Raji (cell line): ENCODE data around the gene ENTR1.

Source experiments
- POLR2A ChIP-seq: IDR thresholded peaks from 2 replicates; pipeline ENCODE4 v1.6.1; 2011; ENCODE audit warnings: low read depth, low read length, control low read depth; ENCODE audit not compliant: insufficient read depth

The ENTR1 gene

DNA sequence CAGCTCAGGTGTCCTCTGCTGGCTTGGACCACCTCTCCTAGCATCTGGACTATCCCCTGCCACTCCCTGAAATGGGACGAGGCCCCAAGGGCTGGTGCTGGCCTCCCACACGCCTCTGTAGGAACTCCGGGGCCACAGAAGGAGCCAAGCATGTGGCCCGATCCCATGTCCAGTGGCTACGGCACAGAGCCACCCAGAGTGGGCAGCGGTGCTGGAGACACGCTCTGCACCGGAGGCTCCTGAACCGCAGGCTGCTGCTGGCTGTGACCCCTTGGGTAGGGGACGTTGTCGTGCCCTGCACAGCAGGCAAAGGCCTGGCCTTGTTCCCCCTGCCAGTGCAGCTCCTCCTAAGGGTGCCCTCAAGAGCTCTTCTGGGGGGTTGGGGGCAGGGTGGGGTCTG, 30.5 kb downstream of the ENTR1 start:
- TF ChIP-seq POLR2A, result no peak

DNA sequence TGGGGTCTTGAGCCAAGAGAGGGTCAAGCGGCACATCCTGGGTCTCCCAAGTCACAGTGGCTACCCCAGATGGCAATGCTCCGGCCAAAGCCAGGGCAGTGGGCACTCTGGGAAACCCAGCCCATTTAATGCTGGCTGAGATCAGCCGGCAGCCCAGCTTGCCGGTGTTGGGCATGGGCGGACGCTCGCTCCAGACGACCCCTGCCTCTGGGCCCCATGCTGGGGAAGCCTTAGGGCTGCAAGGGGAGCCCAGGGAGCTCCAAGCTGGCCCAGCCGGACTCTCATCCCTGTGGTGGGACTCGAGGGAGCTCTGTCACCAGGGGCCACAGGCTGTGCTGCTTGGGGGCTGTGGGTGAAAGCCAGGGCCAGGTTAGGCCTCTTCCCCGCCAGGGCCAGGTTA, 31.0 kb downstream of the ENTR1 start:
- no peak for TF ChIP-seq POLR2A

- TF ChIP-seq POLR2A, result no peak
These were observed 31.5 kb downstream of the ENTR1 start for GRCh38 chr9:136379003-136379287.

- no peak for TF ChIP-seq POLR2A
These were observed 32.0 kb downstream of the ENTR1 start for GRCh38 chr9:136378170-136379002.

- no peak for TF ChIP-seq POLR2A
These were observed 32.9 kb downstream of the ENTR1 start for GRCh38 chr9:136377341-136378169.

DNA sequence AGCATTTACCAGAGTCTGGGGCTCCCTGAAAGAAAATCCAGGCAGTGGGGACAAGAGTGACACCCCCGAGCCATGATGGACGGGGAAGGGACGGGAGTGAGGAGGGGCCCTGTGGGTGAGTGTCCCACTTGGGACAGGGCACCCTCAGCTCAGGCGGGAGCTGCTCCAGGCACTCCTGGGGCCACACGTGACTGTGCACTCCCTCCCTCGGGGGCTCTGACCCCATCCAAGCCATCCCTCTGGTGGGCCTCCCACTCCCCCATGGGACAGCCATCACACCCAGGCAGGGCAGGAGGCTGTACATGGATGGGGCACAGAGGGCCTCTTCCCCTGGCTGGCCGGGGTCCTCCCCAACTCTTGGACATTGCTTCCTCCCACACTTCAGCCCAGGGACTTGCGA, 34.0 kb downstream of the ENTR1 start:
- no peak for TF ChIP-seq POLR2A

GRCh38 chr9:136375096-136375495, 35.3 kb downstream of the ENTR1 start:
- no peak for TF ChIP-seq POLR2A

DNA sequence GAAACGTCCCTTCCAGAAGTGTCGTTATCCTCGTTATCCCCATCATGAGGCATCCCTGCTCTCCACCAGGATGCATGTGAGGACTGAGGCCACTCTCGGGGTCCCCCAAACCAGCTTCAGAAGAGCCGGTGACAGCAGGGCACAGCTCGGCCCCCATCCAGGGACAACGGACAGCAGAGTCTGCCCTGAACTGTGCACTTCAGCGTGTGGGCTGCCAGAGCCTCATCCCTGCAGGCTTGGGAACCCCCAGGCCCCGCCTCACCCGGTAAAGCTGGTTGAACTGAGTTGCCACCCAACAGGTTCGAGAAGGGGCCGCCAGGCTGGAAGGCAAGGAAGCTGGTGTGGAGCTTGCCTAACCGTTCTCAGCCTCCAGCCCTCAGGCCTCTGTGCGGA, 36.2 kb downstream of the ENTR1 start:
- TF ChIP-seq POLR2A, result no peak

GRCh38 chr9:136373300-136374182, 36.9 kb downstream of the ENTR1 start, which contains the start of gene CARD9:
Gene CARD9 (minus strand): TSS chr9:136373669. CDS start chr9:136372078, 1,591 bp downstream.
- no peak for TF ChIP-seq POLR2A

- no peak for TF ChIP-seq POLR2A
These were observed 37.7 kb downstream of the ENTR1 start for GRCh38 chr9:136372561-136373299.

DNA sequence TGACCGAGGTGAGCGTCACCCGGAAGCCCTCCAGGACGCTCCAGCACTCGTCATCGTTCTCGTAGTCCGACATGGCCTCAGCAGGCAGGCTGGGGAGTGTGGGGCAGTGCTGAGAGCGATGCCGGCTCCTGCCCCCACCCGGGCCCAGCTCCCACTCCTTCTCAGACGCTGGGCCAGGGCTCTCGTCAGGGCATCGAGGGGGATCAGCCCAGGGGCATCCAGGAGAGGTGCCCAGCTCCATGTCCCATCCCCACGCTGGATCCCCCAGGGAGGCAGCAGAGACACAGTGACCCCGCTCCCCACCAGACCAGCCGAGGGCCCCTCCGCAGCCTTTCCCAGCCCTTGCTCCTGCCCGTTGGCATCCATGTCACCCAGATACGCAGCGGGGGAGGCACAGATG, 38.4 kb downstream of the ENTR1 start:
- no peak for TF ChIP-seq POLR2A

DNA sequence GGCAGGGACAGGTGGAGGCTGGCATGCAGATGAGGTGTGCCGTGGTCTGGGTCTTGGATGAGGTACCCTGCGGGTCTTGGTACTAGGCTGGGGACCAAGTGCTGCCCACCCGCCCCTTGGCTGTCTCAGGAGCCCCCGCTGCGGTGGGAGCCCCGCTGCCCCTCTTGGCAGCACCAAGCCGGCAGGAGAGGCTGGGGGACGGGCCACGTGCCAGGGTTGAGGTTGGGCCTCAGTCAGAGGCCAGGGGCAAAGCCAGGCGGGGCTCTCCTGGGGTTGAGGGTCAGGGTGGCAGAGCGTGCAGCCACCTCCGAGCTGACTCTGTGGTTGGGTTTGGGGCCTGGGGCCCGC, 38.9 kb downstream of the ENTR1 start:
- no peak for TF ChIP-seq POLR2A

DNA sequence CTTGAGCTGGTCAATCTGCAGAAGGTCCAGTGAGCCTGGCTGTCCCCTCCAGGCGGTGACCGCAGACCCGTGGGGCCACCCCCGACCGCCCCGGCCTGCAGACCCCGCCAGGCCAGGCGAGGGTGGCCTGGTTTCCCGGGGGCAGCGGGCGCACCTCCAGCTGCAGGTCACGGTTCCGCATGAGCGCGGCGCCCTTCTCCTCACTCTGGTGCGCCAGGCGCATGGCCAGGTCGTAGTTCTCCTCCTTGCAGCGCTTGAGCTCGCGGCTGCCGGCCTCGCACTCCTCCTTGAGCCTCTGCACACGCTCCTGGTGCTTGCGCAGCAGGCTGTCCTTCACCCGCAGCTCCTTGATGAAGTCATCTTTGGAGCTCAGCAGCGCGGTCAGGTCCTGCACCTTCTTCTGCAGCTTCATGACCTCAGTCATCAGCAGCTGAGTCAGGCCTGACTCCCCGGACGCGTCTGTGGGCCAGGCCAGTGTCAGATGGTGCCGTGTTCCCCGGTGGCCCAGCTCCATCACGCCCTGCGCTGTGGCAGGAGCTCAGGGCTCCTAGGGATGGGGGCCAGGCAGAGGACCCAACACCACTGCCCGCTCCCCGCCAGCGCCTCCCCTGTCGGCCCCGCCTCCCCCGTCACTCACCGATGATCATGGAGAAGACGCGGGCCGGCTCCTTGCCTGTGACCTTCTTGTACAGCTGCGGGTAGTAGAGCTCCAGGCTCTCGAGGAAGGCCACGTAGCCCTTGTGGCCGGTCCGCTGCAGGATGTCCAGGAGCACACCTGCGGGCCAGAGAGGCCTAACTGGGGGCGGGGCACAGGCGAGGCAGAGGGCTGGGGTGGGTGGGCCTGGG, 39.5 kb downstream of the ENTR1 start:
- no peak for TF ChIP-seq POLR2A

- TF ChIP-seq POLR2A, result no peak
These were observed 40.4 kb downstream of the ENTR1 start for GRCh38 chr9:136370037-136370436.
